SK-N-SH treated with all-trans-retinoic acid at 6 μM for 48 hours (cell line): ENCODE data around the gene RFWD3.

Experiments used
- ATAC-seq: fragments of 200-7000 bp; cut with Tn5 transposase; 3 replicates; pipeline ENCODE4 v1.9.1; 2020; ENCODE audit warnings: mild to moderate bottlenecking, moderate library complexity
- ARNTL ChIP-seq: fragments of 450-650 bp; formaldehyde crosslinking; IDR thresholded peaks from 2 replicates; pipeline ENCODE4 v1.5.0; 2020; ENCODE audit warnings: low read depth, mild to moderate bottlenecking, moderate library complexity, borderline replicate concordance
- BACH2 ChIP-seq: fragments of 250-450 bp; sonication (Bioruptor Pico); IDR thresholded peaks from 2 replicates; pipeline ENCODE4 v1.9.0; 2021; ENCODE audit warnings: mild to moderate bottlenecking, borderline replicate concordance
- CREB5 ChIP-seq: fragments of 250-450 bp; sonication (Bioruptor Pico); IDR thresholded peaks from 2 replicates; pipeline ENCODE4 v1.5.1; 2020; ENCODE audit warnings: low read depth, mild to moderate bottlenecking, moderate library complexity
- CSDC2 ChIP-seq: fragments of 250-450 bp; sonication (Bioruptor Pico); IDR thresholded peaks from 2 replicates; pipeline ENCODE4 v1.5.0; 2020; ENCODE audit warnings: mild to moderate bottlenecking, moderate library complexity
- CSRNP3 ChIP-seq: fragments of 250-450 bp; sonication (Bioruptor Pico); IDR thresholded peaks from 2 replicates; pipeline ENCODE4 v1.5.1; 2021; ENCODE audit warnings: mild to moderate bottlenecking, moderate library complexity
- ESRRG ChIP-seq: fragments of 250-450 bp; sonication (Bioruptor Pico); IDR thresholded peaks from 2 replicates; pipeline ENCODE4 v1.6.1; 2021; ENCODE audit warnings: mild to moderate bottlenecking
- ISL1 ChIP-seq: fragments of 250-450 bp; sonication (Bioruptor Pico); IDR thresholded peaks from 2 replicates; pipeline ENCODE4 v2.1.2; 2022; ENCODE audit warnings: mild to moderate bottlenecking, moderate library complexity
- OSR1 ChIP-seq: fragments of 250-450 bp; sonication (Bioruptor Pico); IDR thresholded peaks from 2 replicates; pipeline ENCODE4 v1.8.0; 2022; ENCODE audit warnings: moderate library complexity, mild to moderate bottlenecking, inconsistent platforms
- PATZ1 ChIP-seq: fragments of 250-450 bp; sonication (Bioruptor Pico); IDR thresholded peaks from 2 replicates; pipeline ENCODE4 v1.8.0; 2020; ENCODE audit warnings: mild to moderate bottlenecking, moderate library complexity, borderline replicate concordance
- POU6F1 ChIP-seq: fragments of 250-450 bp; sonication (Bioruptor Pico); IDR thresholded peaks from 2 replicates; pipeline ENCODE4 v1.8.0; 2021; ENCODE audit warnings: low read depth, mild to moderate bottlenecking, moderate library complexity, borderline replicate concordance
- PPARA ChIP-seq: fragments of 250-450 bp; sonication (Bioruptor Pico); IDR thresholded peaks from 2 replicates; pipeline ENCODE4 v1.5.0; 2020; ENCODE audit warnings: mild to moderate bottlenecking, borderline replicate concordance
- RARB ChIP-seq: fragments of 250-450 bp; sonication (Bioruptor Pico); IDR thresholded peaks from 2 replicates; pipeline ENCODE4 v1.8.0; 2021; ENCODE audit warnings: mild to moderate bottlenecking, moderate library complexity
- SNAI2 ChIP-seq: fragments of 250-450 bp; sonication (Bioruptor Pico); IDR thresholded peaks from 2 replicates; pipeline ENCODE4 v1.5.0; 2020; ENCODE audit warnings: mild to moderate bottlenecking, moderate library complexity
- TOX ChIP-seq: fragments of 250-450 bp; sonication (Bioruptor Pico); IDR thresholded peaks from 2 replicates; pipeline ENCODE4 v1.8.0; 2021; ENCODE audit warnings: mild to moderate bottlenecking, moderate library complexity, borderline replicate concordance
- TSHZ2 ChIP-seq: fragments of 250-450 bp; sonication (Bioruptor Pico); IDR thresholded peaks from 2 replicates; pipeline ENCODE4 v1.5.0; 2020; ENCODE audit warnings: mild to moderate bottlenecking, moderate library complexity
- ZC3H10 ChIP-seq: fragments of 250-450 bp; sonication (Bioruptor Pico); IDR thresholded peaks from 2 replicates; pipeline ENCODE4 v1.5.1; 2021; ENCODE audit warnings: mild to moderate bottlenecking, moderate library complexity
- ZFP3 ChIP-seq: fragments of 250-450 bp; sonication (Bioruptor Pico); IDR thresholded peaks from 2 replicates; pipeline ENCODE4 v1.5.0; 2020; ENCODE audit warnings: mild to moderate bottlenecking, moderate library complexity
- ZFP30 ChIP-seq: fragments of 450-650 bp; formaldehyde crosslinking; IDR thresholded peaks from 2 replicates; pipeline ENCODE4 v1.5.0; 2022; ENCODE audit warnings: mild to moderate bottlenecking, moderate library complexity
- ZNF565 ChIP-seq: fragments of 450-650 bp; formaldehyde crosslinking; conservative IDR thresholded peaks from 2 replicates; pipeline ENCODE4 v1.5.0; 2020; ENCODE audit warnings: low read depth, mild to moderate bottlenecking, moderate library complexity
- ZNF70 ChIP-seq: fragments of 450-650 bp; formaldehyde crosslinking; IDR thresholded peaks from 2 replicates; pipeline ENCODE4 v1.5.0; 2020; ENCODE audit warnings: mild to moderate bottlenecking, moderate library complexity
- ZNF8 ChIP-seq: fragments of 450-650 bp; formaldehyde crosslinking; IDR thresholded peaks from 2 replicates; pipeline ENCODE4 v1.5.0; 2020; ENCODE audit warnings: mild to moderate bottlenecking, moderate library complexity

The RFWD3 gene

GRCh38 chr16:74625500-74626350 is 41.0 kb downstream of the RFWD3 start:
- no peak for ATAC-seq
- TF ChIP-seq ZFP30 (CRISPR knock-in tag), result no peak
- no peak for TF ChIP-seq ZNF8

GRCh38 chr16:74623839-74624235 is 42.8 kb downstream of the RFWD3 start:
- no peak for ATAC-seq
- TF ChIP-seq CREB5 (CRISPR knock-in tag) (no peak), ZC3H10 (CRISPR knock-in tag) (no peak), TSHZ2 (CRISPR knock-in tag) (no peak), ARNTL (CRISPR knock-in tag) (no peak), ZNF8 (no peak), CSDC2 (CRISPR knock-in tag) (no peak), PATZ1 (no peak), POU6F1 (CRISPR knock-in tag) (no peak), TOX (no peak), ZNF70 (CRISPR knock-in tag) (no peak), OSR1 (no peak), PPARA (no peak)

- TF ChIP-seq ZC3H10 (CRISPR knock-in tag) (no peak), ZNF70 (CRISPR knock-in tag) (no peak), ESRRG (no peak), CREB5 (CRISPR knock-in tag) (no peak), RARB (CRISPR knock-in tag) (no peak), ISL1 (no peak), TSHZ2 (CRISPR knock-in tag) (no peak), BACH2 (CRISPR knock-in tag) (no peak), ZNF8 (no peak), ZNF565 (no peak), ZFP3 (CRISPR knock-in tag) (no peak), CSRNP3 (CRISPR knock-in tag) (no peak), PPARA (no peak), ARNTL (CRISPR knock-in tag) (no peak), SNAI2 (CRISPR knock-in tag) (no peak)
- TF ChIP-seq, all 23 proteins: peak for 0
- ATAC-seq, result peak; percentile 78
Observed at GRCh38 chr16:74623214-74623838, 43.4 kb downstream of the RFWD3 start.
